Suppressor macrophage (primary cell): Measurements from ENCODE around the gene CHID1.

Experiments used
- DNase-seq, 4 experiments: peaks; one replicate each; pipeline ENCODE4 v3.0.0-alpha.2; 2020 to 2022

Gene CHID1

DNA sequence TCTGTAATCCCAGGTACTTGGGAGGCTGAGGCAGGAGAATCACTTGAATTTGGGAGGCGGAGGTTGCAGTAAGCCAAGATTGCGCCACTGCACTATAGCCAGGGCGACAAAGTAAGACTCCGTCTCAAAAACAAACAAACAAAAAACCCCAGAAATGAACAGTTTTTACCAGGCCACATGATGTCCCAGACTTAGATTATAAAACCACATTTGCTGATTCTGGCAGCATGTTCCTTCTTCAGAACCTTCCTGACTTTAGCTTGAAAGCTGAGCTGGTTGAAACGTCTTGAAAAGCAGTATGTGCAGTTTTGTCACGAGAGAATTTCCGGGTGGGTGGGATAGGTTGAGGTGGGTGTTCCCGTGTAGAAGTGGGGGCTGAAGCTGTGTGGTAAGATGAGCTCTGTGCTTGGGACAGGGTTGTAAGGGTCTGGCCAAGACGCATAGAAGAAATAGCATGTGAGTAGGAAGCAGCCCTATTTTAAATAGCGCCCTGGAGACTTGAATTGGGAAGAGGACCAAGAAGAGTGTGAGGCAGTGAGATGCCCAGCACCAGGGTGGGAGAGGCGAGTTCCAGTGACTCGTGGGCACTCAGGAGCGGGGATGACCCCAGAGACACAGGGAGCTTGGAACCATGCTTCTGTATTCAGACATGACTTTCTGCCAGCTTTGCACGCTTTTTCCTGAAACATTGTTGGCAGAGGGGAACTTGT lies 22.7 kb upstream of the CHID1 start:
- DNase-seq: peak; percentile 66 to 87 (median 81)

- peak; percentile 63 to 90 (median 78) for DNase-seq
Measured at GRCh38 chr11:932435-932834, 21.8 kb upstream of the CHID1 start.

DNA sequence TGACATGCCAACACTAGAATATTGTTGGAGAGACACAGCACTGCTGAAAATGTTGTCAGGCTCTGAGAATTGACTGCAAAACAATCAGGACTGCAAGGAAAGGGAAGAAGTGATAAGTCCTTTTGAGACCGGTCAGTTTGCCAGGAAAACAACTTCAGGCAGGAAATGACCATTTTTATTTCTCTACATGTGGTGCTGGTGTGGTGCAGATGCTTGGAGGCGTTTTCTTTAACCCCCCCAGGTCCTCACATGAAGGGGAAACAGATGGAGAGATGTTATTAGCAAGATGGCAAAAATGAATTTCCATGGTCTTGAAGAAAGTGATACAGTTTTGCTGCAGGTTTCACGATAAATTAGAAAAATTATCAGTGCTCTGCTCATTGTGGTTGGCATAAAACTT lies 20.8 kb upstream of the CHID1 start:
- peak in 2 of 4 experiments; percentile 20 to 34 for DNase-seq

GRCh38 chr11:929405-929804 lies 18.8 kb upstream of the CHID1 start:
- DNase-seq: no peak

- DNase-seq: no peak
Measured at GRCh38 chr11:928786-929185, 18.2 kb upstream of the CHID1 start.

GRCh38 chr11:927871-928270 lies 17.3 kb upstream of the CHID1 start:
- no peak for DNase-seq

GRCh38 chr11:926341-926916 lies 15.8 kb upstream of the CHID1 start:
- DNase-seq: peak in 3 of 4 experiments; percentile 23 to 46 (median 46)

- peak; percentile 96 to 100 (median 98) for DNase-seq
Measured at GRCh38 chr11:925496-926301, 15.1 kb upstream of the CHID1 start, which contains the start of gene AP2A2. Gene AP2A2, plus strand, starts transcription at chr11:925870. Its CDS starts 152 bp downstream, at chr11:926022.

GRCh38 chr11:925158-925495 lies 14.5 kb upstream of the CHID1 start:
- no peak for DNase-seq

DNA sequence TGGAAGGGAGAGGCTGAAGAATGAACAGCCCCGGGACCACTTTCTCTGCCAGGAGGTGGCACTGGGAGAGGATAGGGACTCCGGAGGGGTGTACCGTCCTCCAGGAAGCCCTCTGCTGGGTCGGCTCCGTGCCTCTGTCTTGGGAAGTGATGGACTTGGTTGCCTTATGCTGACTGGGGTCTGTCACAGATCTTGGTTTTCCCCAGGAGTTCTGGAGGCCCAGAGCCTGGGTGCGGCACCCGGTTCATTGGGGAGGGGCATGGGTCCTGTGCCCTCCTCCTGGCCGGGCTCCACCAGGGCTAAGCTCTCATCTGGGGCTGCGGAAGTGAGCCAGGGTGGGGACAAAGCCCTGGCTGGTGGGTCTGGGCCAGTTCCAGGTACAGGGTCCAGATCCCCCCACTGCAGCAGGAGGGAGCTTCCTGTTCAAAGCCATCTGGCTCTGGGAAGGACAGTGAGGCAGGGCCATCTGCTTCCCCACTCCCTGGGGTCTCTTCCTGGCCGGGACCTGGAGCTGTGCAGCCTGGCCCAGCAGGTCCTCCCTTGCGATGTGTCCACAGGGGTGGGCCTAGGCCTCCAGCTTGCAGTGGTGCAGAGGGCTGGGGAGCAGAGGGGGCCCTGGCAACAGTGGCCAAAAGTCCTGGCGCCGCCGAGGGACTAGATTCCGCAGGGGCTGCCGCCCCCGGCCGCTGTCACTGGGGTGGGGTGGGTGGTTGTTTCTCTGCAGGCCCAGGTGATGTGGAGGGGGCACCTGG lies 14.0 kb upstream of the CHID1 start:
- DNase-seq: no peak

DNA sequence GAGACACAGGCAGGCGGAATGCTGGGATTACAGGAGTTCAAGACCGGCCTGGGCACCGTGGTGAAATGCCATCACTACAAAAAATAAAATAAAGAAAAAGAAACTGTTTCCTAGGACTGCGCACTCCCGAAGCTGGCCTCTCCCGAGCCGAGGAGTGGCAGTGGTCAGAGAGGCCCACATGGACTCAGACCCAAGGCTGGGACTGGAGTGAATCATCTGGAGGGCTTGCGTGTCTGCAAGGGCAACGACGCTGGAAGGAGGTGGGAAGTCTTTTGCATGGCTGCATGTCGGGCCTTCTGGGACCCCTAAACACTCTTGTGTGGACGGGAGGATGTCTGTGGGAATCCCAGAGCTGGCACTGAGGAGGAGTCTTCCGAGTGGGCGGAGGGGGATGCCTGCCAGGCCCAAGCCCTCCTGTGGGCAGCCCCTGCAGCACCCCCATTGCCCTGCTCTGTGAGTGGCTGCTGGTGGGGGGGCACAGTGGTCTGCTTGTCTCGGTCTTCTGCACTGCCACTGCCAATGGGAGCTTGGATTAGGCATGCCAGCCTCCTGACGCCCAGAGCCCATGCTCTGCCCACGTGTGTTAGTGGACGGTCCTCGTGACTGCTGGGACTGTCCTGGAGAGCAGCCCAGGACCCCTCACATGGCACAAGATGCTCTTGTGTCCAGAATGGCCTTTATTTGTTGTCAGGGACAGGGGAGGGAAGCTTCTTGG lies 13.2 kb upstream of the CHID1 start:
- DNase-seq: no peak

DNA sequence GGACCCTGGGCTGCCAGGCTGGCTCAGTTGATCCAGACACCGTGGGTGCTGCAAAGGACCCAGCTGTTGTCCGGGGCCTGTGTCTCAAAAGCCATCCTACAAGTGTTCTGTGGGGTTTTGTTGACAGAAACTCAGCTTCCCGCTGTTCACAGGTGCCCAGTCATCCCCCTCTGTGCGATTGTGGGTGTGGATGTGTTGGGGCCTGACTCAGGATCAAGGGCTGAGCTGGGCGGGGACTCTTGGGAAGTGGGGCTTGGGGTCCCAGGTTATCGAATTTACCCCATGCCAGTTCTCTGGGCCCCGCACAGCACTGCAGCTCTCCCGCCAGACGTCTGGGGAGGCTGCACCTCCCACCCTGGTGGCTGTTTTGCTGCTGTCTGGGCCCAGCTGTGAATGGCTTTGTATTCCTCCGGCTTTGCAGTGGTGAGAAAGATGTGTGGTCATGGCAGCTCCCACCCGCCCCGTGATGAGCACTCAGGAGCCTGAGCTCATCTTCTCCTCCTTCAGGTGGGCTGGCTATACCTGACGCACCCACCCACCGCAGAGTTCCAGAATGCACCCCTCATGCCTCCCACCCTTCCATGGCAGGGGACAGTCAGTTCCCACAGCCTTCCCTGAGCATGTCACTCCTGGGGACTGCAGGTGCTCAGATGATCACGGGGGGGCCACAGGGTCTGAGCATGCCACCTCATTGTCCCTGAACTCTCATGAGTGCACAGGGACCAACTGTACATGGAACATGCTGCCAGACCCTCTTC lies 11.5 kb upstream of the CHID1 start:
- DNase-seq: no peak

- no peak for DNase-seq
Measured at GRCh38 chr11:917426-917825, 6.8 kb upstream of the CHID1 start.

DNA sequence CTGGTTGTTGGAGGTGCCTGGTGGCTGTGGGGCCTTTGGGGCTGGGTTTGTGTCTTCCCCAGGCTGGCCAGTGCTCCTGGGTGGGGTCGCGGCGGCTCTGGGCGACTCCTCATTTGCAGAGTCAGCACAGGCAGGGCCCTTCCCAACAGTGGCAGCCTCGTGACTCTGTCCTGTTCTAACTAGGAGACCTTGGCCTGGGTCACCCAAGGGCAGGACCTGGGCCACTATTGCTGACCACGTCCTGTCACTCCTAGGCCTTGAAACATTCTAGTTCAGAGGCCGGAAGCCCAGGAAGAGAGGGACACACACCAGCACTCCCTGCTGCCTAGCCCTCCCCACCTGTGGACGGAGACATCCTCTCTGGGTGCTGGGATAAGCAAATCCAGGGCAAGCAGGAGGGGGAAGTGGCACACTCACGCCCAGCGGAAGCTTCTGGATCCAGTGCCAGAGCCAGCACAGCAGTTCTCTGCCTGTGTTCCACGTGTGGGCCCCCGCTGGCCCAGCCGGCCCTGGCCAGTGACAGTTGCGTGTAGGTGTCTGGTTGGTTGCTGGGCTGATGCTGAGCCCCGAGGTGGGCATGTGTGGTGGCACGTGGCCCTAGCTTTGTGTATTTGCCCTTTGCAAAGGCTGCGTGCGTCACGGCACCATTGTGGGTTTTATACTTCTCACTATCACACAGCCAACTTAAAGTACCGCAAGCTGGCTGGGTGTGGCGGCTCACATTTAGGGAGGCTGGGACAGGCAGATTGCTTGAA lies 4.3 kb upstream of the CHID1 start:
- peak; percentile 65 to 81 (median 75) for DNase-seq

- no peak for DNase-seq
Measured at GRCh38 chr11:914204-914603, 3.6 kb upstream of the CHID1 start.

DNA sequence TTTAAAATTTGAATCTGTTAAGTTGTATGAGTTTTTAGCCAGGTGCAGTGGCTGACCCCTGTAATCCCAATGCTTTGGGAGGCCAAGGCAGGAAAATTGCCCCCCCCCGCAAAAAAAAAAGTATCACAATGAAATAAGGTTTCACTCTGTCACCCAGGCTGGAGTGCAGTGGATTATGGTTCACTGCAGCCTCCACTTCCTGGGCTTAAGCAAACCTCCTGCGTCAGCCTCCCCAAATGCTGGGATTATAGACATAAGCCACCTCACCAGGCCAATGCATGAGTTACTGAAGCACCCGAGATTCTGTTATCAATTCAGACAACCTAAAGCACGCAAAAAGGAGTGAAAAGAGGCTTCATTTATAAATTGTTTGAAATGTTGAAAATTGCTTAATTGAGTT lies 2.4 kb upstream of the CHID1 start:
- no peak for DNase-seq

- no peak for DNase-seq
Measured at GRCh38 chr11:912266-912665, 1.7 kb upstream of the CHID1 start.

GRCh38 chr11:911890-912219 lies 1.2 kb upstream of the CHID1 start:
- no peak for DNase-seq

- peak; percentile 78 to 91 (median 86) for DNase-seq
Measured at GRCh38 chr11:911031-911889, 650 bp upstream of the CHID1 start.

- peak in 1 of 4 experiments; percentile 17 for DNase-seq
Measured at GRCh38 chr11:910044-910588, 494 bp downstream of the CHID1 start.
